Measurements from ENCODE around the gene CENPL. TPM values are rescaled to one million over a fixed set of nuclear protein-coding genes. Genes with fewer than 3 reads are reported as not detected.

CENPL gene
- total and polyA plus RNA-seq, 9 of the 15 experiments (the other 6 are each of a cell fraction or from before 2014, with no cell fraction given): 33.0 to 52.7 (median 39.7) TPM

GRCh38 chr1:173823781-173824314 is 835 bp downstream of the CENPL start (continued):
- TF ChIP-seq KDM4B (IDR thresholded peaks at IDR 0.05; ENCODE audit: borderline replicate concordance in 2 of 2, low read depth in 1 of 2) (no peak), HDAC1 (IDR thresholded peaks at IDR 0.05) (peak in 1 of 2 experiments; percentile 86; a peak in 2 of 4 replicates), CHD2 (IDR thresholded peaks at IDR 0.05; ENCODE audit: low read depth, low read length) (no peak), NFIX (CRISPR knock-in tag; IDR thresholded peaks at IDR 0.05; ENCODE audit: low read depth) (no peak), BDP1 (IDR thresholded peaks at IDR 0.05; ENCODE audit: insufficient read depth, insufficient read length) (no peak), ZNF699 (CRISPR knock-in tag; IDR thresholded peaks at IDR 0.05; ENCODE audit: insufficient replicate concordance) (no peak), SMAD1 (IDR thresholded peaks at IDR 0.05; ENCODE audit: low read depth, low read length, partially characterized antibody) (no peak), E2F6 (IDR thresholded peaks at IDR 0.05; ENCODE audit: borderline replicate concordance in 1 of 2, extremely low read depth in 1 of 2, insufficient read depth in 1 of 2, insufficient read length in 1 of 2, low read depth in 1 of 2, low read length in 1 of 2, poor library complexity in 1 of 2, severe bottlenecking in 1 of 2) (peak in 1 of 2 experiments; percentile 26), RBM22 (IDR thresholded peaks at IDR 0.05; ENCODE audit: low read depth, low read length, poor library complexity, severe bottlenecking) (no peak), BCOR (IDR thresholded peaks at IDR 0.05) (peak; percentile 50; the same call in 1 of the 2 replicates), RFX5 (IDR thresholded peaks at IDR 0.05; ENCODE audit: low read depth, low read length) (no peak), FOXK2 (conservative IDR thresholded peaks at IDR 0.05 in 1 of 2, IDR thresholded peaks at IDR 0.05 in 1 of 2; ENCODE audit: low read depth in 2 of 2) (no peak), UBTF (IDR thresholded peaks at IDR 0.05; ENCODE audit: borderline replicate concordance in 1 of 2, low read depth in 2 of 2, low read length in 2 of 2) (0 out of 4 replicates have a peak, but pooled peaks of 1 of the 2 experiments have one; percentile 14), ZNF140 (CRISPR knock-in tag; IDR thresholded peaks at IDR 0.05) (no peak), ARID2 (IDR thresholded peaks at IDR 0.05) (0 out of 2 replicates have a peak, but pooled peaks have one; percentile 22), ZSCAN32 (CRISPR knock-in tag; IDR thresholded peaks at IDR 0.05) (no peak), ZNF133 (CRISPR knock-in tag; IDR thresholded peaks at IDR 0.05) (no peak), ZNF23 (CRISPR knock-in tag; IDR thresholded peaks at IDR 0.05) (no peak), ZBTB7A (IDR thresholded peaks at IDR 0.05; ENCODE audit: borderline replicate concordance, control insufficient read depth, low read depth, low read length) (peak; percentile 83), PYGO2 (tag; IDR thresholded peaks at IDR 0.05) (no peak)
- TF ChIP-seq, protein P1, sequence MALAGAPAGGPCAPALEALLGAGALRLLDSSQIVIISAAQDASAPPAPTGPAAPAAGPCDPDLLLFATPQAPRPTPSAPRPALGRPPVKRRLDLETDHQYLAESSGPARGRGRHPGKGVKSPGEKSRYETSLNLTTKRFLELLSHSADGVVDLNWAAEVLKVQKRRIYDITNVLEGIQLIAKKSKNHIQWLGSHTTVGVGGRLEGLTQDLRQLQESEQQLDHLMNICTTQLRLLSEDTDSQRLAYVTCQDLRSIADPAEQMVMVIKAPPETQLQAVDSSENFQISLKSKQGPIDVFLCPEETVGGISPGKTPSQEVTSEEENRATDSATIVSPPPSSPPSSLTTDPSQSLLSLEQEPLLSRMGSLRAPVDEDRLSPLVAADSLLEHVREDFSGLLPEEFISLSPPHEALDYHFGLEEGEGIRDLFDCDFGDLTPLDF (CRISPR knock-in tag; IDR thresholded peaks at IDR 0.05): no peak
